H9 (cell line): Measurements from ENCODE around the gene AFDN. TPM values are rescaled to one million over a fixed set of nuclear protein-coding genes. Genes with fewer than 3 reads are reported as not detected.

Experiments
- DNase-seq: peaks from one replicate; pipeline ENCODE4 v3.0.0-alpha.2; 2017
- H2AFZ ChIP-seq: one replicate; pipeline ENCODE4 v1.6.1; 2013; ENCODE audit warnings: mild to moderate bottlenecking, low read length, control low read depth, moderate library complexity
- H2AK5ac ChIP-seq: 2 replicates; pipeline ENCODE4 v1.6.1; 2013; ENCODE audit warnings: low read length, control low read depth, mixed read lengths; ENCODE audit not compliant: insufficient read length
- H2BK120ac ChIP-seq: one replicate; pipeline ENCODE4 v1.6.1; 2013; ENCODE audit warnings: low read depth, mild to moderate bottlenecking, low read length, control low read depth, inconsistent platforms; ENCODE audit not compliant: poor library complexity, severe bottlenecking
- H2BK12ac ChIP-seq: 2 replicates; pipeline ENCODE4 v1.6.1; 2013; ENCODE audit warnings: low read length, control low read depth, mixed read lengths, low read depth; ENCODE audit not compliant: insufficient read length
- H2BK15ac ChIP-seq: 2 replicates; pipeline ENCODE4 v1.6.1; 2013; ENCODE audit warnings: low read depth, low read length, control low read depth
- H2BK20ac ChIP-seq: one replicate; pipeline ENCODE4 v1.6.1; 2013; ENCODE audit warnings: low read depth, mild to moderate bottlenecking, low read length, control low read depth, inconsistent platforms; ENCODE audit not compliant: poor library complexity, severe bottlenecking
- H2BK5ac ChIP-seq: 2 replicates; pipeline ENCODE4 v1.6.1; 2013; ENCODE audit warnings: low read length, control low read depth, mixed read lengths; ENCODE audit not compliant: insufficient read length
- H3K14ac ChIP-seq: 2 replicates; pipeline ENCODE4 v1.6.1; 2013; ENCODE audit warnings: low read length, control low read depth; ENCODE audit not compliant: insufficient read depth
- H3K18ac ChIP-seq: 2 replicates; pipeline ENCODE4 v1.6.1; 2013; ENCODE audit warnings: low read depth, mild to moderate bottlenecking, mixed read lengths, low read length, control low read depth; ENCODE audit not compliant: insufficient read length
- H3K23ac ChIP-seq: 2 replicates; pipeline ENCODE4 v1.6.1; 2013; ENCODE audit warnings: low read length, control low read depth, mixed read lengths, low read depth; ENCODE audit not compliant: insufficient read length
- H3K23me2 ChIP-seq: 2 replicates; pipeline ENCODE4 v1.6.1; 2013; ENCODE audit warnings: low read depth, mild to moderate bottlenecking, mixed read lengths, low read length, control low read depth; ENCODE audit not compliant: insufficient read length, poor library complexity, severe bottlenecking
- H3K27ac ChIP-seq: 2 replicates; pipeline ENCODE4 v1.5.1; 2013; ENCODE audit warnings: low read length, control low read depth, mixed read lengths, low read depth; ENCODE audit not compliant: insufficient read length
- H3K27me3 ChIP-seq: 2 replicates; pipeline ENCODE4 v1.6.1; 2013; ENCODE audit warnings: low read length, control low read depth, inconsistent platforms; ENCODE audit not compliant: insufficient read depth
- H3K4ac ChIP-seq: 2 replicates; pipeline ENCODE4 v1.6.1; 2013; ENCODE audit warnings: low read depth, mild to moderate bottlenecking, control low read depth, inconsistent platforms, low read length, moderate library complexity
- H3K4me1 ChIP-seq: 2 replicates; pipeline ENCODE4 v1.6.1; 2013; ENCODE audit warnings: low read length, control low read depth, inconsistent platforms; ENCODE audit not compliant: insufficient read depth
- H3K4me2 ChIP-seq: 2 replicates; pipeline ENCODE4 v1.6.1; 2013; ENCODE audit warnings: low read length, control low read depth, mixed read lengths; ENCODE audit not compliant: insufficient read length, insufficient read depth
- H3K56ac ChIP-seq: 2 replicates; pipeline ENCODE4 v1.6.1; 2013; ENCODE audit warnings: low read depth, mild to moderate bottlenecking, mixed read lengths, low read length, control low read depth; ENCODE audit not compliant: insufficient read length
- H3K79me1 ChIP-seq: 2 replicates; pipeline ENCODE4 v1.6.1; 2013; ENCODE audit warnings: low read depth, mild to moderate bottlenecking, moderate library complexity, low read length, control low read depth, inconsistent platforms; ENCODE audit not compliant: insufficient read depth, poor library complexity, severe bottlenecking
- H3K79me2 ChIP-seq: 2 replicates; pipeline ENCODE4 v1.6.1; 2013; ENCODE audit warnings: low read length, control low read depth, inconsistent platforms; ENCODE audit not compliant: insufficient read depth
- H3K9ac ChIP-seq: 2 replicates; pipeline ENCODE4 v1.6.1; 2013; ENCODE audit warnings: low read length, control low read depth, mixed read lengths; ENCODE audit not compliant: insufficient read length; ENCODE audit errors: extremely low read depth
- H3K9me3 ChIP-seq: one replicate; pipeline ENCODE4 v1.6.1; 2013; ENCODE audit warnings: low read depth, low read length, inconsistent platforms; ENCODE audit not compliant: control insufficient read depth
- H3T11ph ChIP-seq: one replicate; pipeline ENCODE4 v1.6.1; 2013; ENCODE audit warnings: mild to moderate bottlenecking, low read length, control low read depth, inconsistent platforms
- H4K20me1 ChIP-seq: one replicate; pipeline ENCODE4 v1.6.1; 2013; ENCODE audit not compliant: control insufficient read depth, insufficient read length, insufficient read depth
- H4K5ac ChIP-seq: 2 replicates; pipeline ENCODE4 v1.6.1; 2013; ENCODE audit warnings: low read depth, mild to moderate bottlenecking, mixed read lengths, low read length, control low read depth; ENCODE audit not compliant: insufficient read length
- H4K8ac ChIP-seq: replicated peaks from 2 replicates; pipeline ENCODE4 v1.6.1; 2013; ENCODE audit warnings: low read length, control low read depth, mixed read lengths, low read depth; ENCODE audit not compliant: insufficient read length
- H4K91ac ChIP-seq: 2 replicates; pipeline ENCODE4 v1.6.1; 2013; ENCODE audit warnings: low read depth, mild to moderate bottlenecking, moderate library complexity, mixed read lengths, low read length, control low read depth; ENCODE audit not compliant: insufficient read length
- H3K27ac Mint-ChIP-seq, 3 experiments: 2 replicates in 2 of 3; 3 replicates in 1 of 3; pipeline ENCODE4 v1.8.0; 2020 to 2021; ENCODE audit warnings: mixed read lengths in 3 of 3, mild to moderate bottlenecking in 1 of 3, moderate library complexity in 1 of 3
- H3K27me3 Mint-ChIP-seq: 2 replicates; pipeline ENCODE4 v1.8.0; 2021; ENCODE audit warnings: low read depth, mild to moderate bottlenecking, moderate library complexity, mixed read lengths
- H3K36me3 Mint-ChIP-seq, 3 experiments: 2 replicates in 2 of 3; 3 replicates in 1 of 3; pipeline ENCODE4 v1.8.0; 2020 to 2021; ENCODE audit warnings: low read depth in 3 of 3, mixed read lengths in 3 of 3; ENCODE audit not compliant: insufficient read depth in 1 of 3
- H3K4me1 Mint-ChIP-seq, 2 experiments: 2 replicates each; pipeline ENCODE4 v1.8.0; 2020; ENCODE audit warnings: mixed read lengths in 2 of 2
- H3K4me3 Mint-ChIP-seq, 2 experiments: 2 replicates in 1 of 2; 3 replicates in 1 of 2; pipeline ENCODE4 v1.8.0; 2020 to 2021; ENCODE audit warnings: mild to moderate bottlenecking in 2 of 2, mixed read lengths in 2 of 2, moderate library complexity in 1 of 2
- H3K9me3 Mint-ChIP-seq, 2 experiments: 2 replicates in 1 of 2; 3 replicates in 1 of 2; pipeline ENCODE4 v1.8.0; 2020; ENCODE audit warnings: mild to moderate bottlenecking in 2 of 2, mixed read lengths in 2 of 2, moderate library complexity in 1 of 2
- CTCF ChIP-seq: fragments of 200-600 bp; sonication (generic); conservative IDR thresholded peaks from 3 replicates; pipeline ENCODE4 v1.8.0; 2021; ENCODE audit warnings: antibody characterized with exemption, mild to moderate bottlenecking
- WGBS: extraction: QIAGEN DNeasy Blood & Tissue Kit; methylation state at CpG from one replicate; pipeline ENCODE4 v1.1.7; 2013; ENCODE audit warnings: missing lambda C conversion rate, low lambda C conversion rate, mixed read lengths; ENCODE audit not compliant: insufficient read length; ENCODE audit errors: extremely low coverage; 5-methylcytosine and 5-hydroxymethylcytosine counted together
- total RNA-seq: library from RNA; stranded (reverse); gene quantifications from 2 replicates; pipeline ENCODE4 v1.2.1, GENCODE V29; 2021

AFDN gene
- total RNA-seq, 1 experiment from 2014 or later = 157 TPM

DNA sequence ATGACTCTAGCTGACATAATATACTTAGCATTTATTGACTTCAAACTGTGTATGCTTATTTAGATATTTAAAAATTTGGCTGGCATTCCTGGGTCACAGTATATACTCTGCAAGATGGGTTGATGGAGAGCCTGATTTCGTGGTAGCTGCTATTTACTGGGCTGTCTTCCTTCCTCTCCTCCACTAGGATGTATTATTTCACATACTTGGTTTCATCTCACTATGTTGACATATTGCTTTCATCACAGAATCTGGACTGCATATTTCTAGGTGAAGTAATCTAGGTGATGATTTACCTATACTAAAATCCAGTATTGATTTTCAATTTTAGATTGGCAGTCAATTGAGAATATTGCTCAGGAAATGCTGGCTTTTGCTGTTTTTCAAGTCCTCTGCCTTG lies 15.7 kb downstream of the AFDN start:
- Histone ChIP-seq H2BK120ac (no peak overlapping the region), H2BK5ac (no peak overlapping the region), H2AFZ (no peak overlapping the region), H3K4me2 (no peak overlapping the region), H3K9ac (no peak overlapping the region), H3K9me3 (no peaks in the 10 kb centered on the region), H2BK15ac (no peak overlapping the region), H3K27me3 (no peaks in the 10 kb centered on the region), H3K14ac (no peak overlapping the region), H3K56ac (no peak overlapping the region), H4K8ac (no peak overlapping the region), H4K20me1 (no peaks in the 10 kb centered on the region), H3K79me2 (peaks cover 56% of the 10 kb centered on the region), H3K4me1 (peaks cover 27% of the 10 kb centered on the region; the same call in 1 of the 2 replicates), H4K91ac (no peak overlapping the region), H4K5ac (no peak overlapping the region), H2AK5ac (no peak overlapping the region), H3K18ac (no peak overlapping the region), H3K23ac (no peak overlapping the region), H3K27ac (no peak overlapping the region), H2BK20ac (no peak overlapping the region), H3K23me2 (no peaks in the 10 kb centered on the region), H3T11ph (no peak overlapping the region), H3K79me1 (peaks cover 5% of the 10 kb centered on the region), H2BK12ac (no peak overlapping the region), H3K4ac (no peak overlapping the region)
- Mint-ChIP-seq H3K4me1 (peaks cover 29 to 31% of the 10 kb centered on the region in 2 experiments), H3K4me3 (no peak overlapping the region), H3K27ac (no peak overlapping the region), H3K27me3 (no peaks in the 10 kb centered on the region), H3K9me3 (no peaks in the 10 kb centered on the region), H3K36me3 (no peaks in the 10 kb centered on the region)
- no peak for TF ChIP-seq CTCF
- no CpG with 5 or more reads among the region's 1 CpG for WGBS
- DNase-seq = no peak
